K562 (cell line): ENCODE results near the gene MFAP2. TPM values are rescaled to one million over a fixed set of nuclear protein-coding genes. Genes with fewer than 3 reads are reported as not detected.

Experiments used
- ARHGAP35 ChIP-seq: fragments of 450-650 bp; IDR thresholded peaks from 2 replicates; pipeline ENCODE4 v1.6.1; 2018; ENCODE audit not compliant: partially characterized antibody
- BCOR ChIP-seq: fragments of 450-650 bp; IDR thresholded peaks from 2 replicates; pipeline ENCODE4 v1.6.1; 2016
- DACH1 ChIP-seq: fragments of 450-650 bp; IDR thresholded peaks from 2 replicates; pipeline ENCODE4 v1.6.1; 2018; ENCODE audit not compliant: partially characterized antibody
- FOXO4 ChIP-seq: fragments of 450-650 bp; formaldehyde crosslinking; IDR thresholded peaks from 2 replicates; pipeline ENCODE4 v1.4.0; 2020; ENCODE audit warnings: mild to moderate bottlenecking, moderate library complexity
- FUS ChIP-seq: fragments of 200-400 bp; formaldehyde crosslinking; optimal IDR thresholded peaks from 2 replicates; pipeline ENCODE3; 2017; ENCODE audit warnings: low read depth, low read length
- GTF2F1 ChIP-seq: IDR thresholded peaks from 2 replicates; pipeline ENCODE4 v1.6.1; 2011; ENCODE audit warnings: low read depth, low read length, improper control_type of control experiment
- GTF3C2 ChIP-seq: IDR thresholded peaks from 3 replicates; pipeline ENCODE4 v1.6.1; 2011; ENCODE audit warnings: borderline replicate concordance, mild to moderate bottlenecking, moderate library complexity; ENCODE audit not compliant: insufficient read length; ENCODE audit errors: extremely low read depth
- IRF2 ChIP-seq: sonication (generic); formaldehyde crosslinking; IDR thresholded peaks from 2 replicates; pipeline ENCODE4 v1.8.1; 2022; ENCODE audit warnings: mild to moderate bottlenecking, missing genetic modification reagents
- JUNB ChIP-seq: fragments of 450-650 bp; formaldehyde crosslinking; conservative IDR thresholded peaks from 2 replicates; pipeline ENCODE4 v1.4.0; 2020; ENCODE audit warnings: mild to moderate bottlenecking
- NELFE ChIP-seq: IDR thresholded peaks from 2 replicates; pipeline ENCODE4 v1.6.1; 2011; ENCODE audit warnings: mild to moderate bottlenecking; ENCODE audit not compliant: insufficient read depth, insufficient read length
- PPARD ChIP-seq: fragments of 250-450 bp; sonication (Bioruptor Pico); IDR thresholded peaks from 2 replicates; pipeline ENCODE4 v1.8.0; 2022; ENCODE audit warnings: inconsistent platforms, mild to moderate bottlenecking, moderate library complexity
- RCOR1 ChIP-seq, 2 experiments: IDR thresholded peaks; 2 replicates each; pipeline ENCODE4 v1.6.1; 2012; ENCODE audit warnings: low read depth in 2 of 2, low read length in 2 of 2, borderline replicate concordance in 1 of 2, improper control_type of control experiment in 1 of 2
- SP2 ChIP-seq: IDR thresholded peaks from 2 replicates; pipeline ENCODE4 v1.6.1; 2011; ENCODE audit warnings: mild to moderate bottlenecking, low read depth, low read length, moderate library complexity; ENCODE audit not compliant: poor library complexity, severe bottlenecking; ENCODE audit errors: extremely low read depth
- SPI1 ChIP-seq: IDR thresholded peaks from 2 replicates; pipeline ENCODE4 v1.6.1; 2011; ENCODE audit warnings: low read depth, low read length, control low read depth, borderline replicate concordance
- TBP ChIP-seq: optimal IDR thresholded peaks from 2 replicates; pipeline ENCODE3; 2011; ENCODE audit warnings: low read depth, low read length, improper control_type of control experiment
- TFAP4 ChIP-seq: sonication (generic); formaldehyde crosslinking; IDR thresholded peaks from 2 replicates; pipeline ENCODE4 v1.8.0; 2022; ENCODE audit warnings: missing genetic modification reagents, mild to moderate bottlenecking, moderate library complexity, borderline replicate concordance
- ZKSCAN3 ChIP-seq: fragments of 250-450 bp; sonication (Bioruptor Pico); IDR thresholded peaks from 2 replicates; pipeline ENCODE4 v1.4.0; 2020
- ZNF696 ChIP-seq: fragments of 250-450 bp; sonication (Bioruptor Pico); conservative IDR thresholded peaks from 2 replicates; pipeline ENCODE4 v1.4.0; 2020; ENCODE audit warnings: mild to moderate bottlenecking, moderate library complexity
- ZNF830 ChIP-seq: fragments of 250-450 bp; sonication (Bioruptor Pico); IDR thresholded peaks from 2 replicates; pipeline ENCODE4 v1.5.0; 2021; ENCODE audit warnings: mild to moderate bottlenecking
- polyA plus RNA-seq, 8 experiments: library from polyadenylated mRNA; depleted of rRNA in 4 of 8; stranded (reverse) in 5 of 8; unstranded in 3 of 8; fragments of >200 nt; fragmentation: Nextera tagmentation in 2 of 8; fragmentation: Illumina TruSeq in 1 of 8; extraction: Ambion mirVana in 2 of 8; extraction: Trizol in 1 of 8; gene quantifications; 2 replicates each; pipeline versions ENCODE4 v1.2.1 to v1.2.3, GENCODE V29; 2011 to 2014; ENCODE audit warnings: inconsistent platforms in 1 of 8, missing spikeins in 1 of 8
- total RNA-seq, 7 experiments: library from RNA; depleted of rRNA in 6 of 7; stranded (reverse); fragments of >200 nt in 6 of 7; fragmentation: Illumina TruSeq in 2 of 7; extraction: Trizol in 2 of 7; gene quantifications; 2 replicates each; pipeline versions ENCODE4 v1.2.1 to v1.2.3, GENCODE V29; 2011 to 2021; ENCODE audit warnings: low replicate concordance in 1 of 7

Gene MFAP2
- total and polyA plus RNA-seq, 9 of the 15 experiments (the other 6 are each of a cell fraction or from before 2014, with no cell fraction given) = not detected

GRCh38 chr1:16961297-16962133 is 18.9 kb downstream of the MFAP2 start (continued):
- 0 out of 4 replicates have a peak, but pooled peaks of 1 of the 2 experiments have one; percentile 49 for TF ChIP-seq RCOR1 (IDR thresholded peaks at IDR 0.05; ENCODE audit: borderline replicate concordance in 1 of 2, low read depth in 2 of 2, low read length in 2 of 2)
- TF ChIP-seq IRF2 = no peak
- no peak for TF ChIP-seq ARHGAP35
- TF ChIP-seq ZNF696 (CRISPR knock-in tag) = no peak
- no peak for TF ChIP-seq DACH1
- TF ChIP-seq NELFE = no peak
- TF ChIP-seq TBP = peak; percentile 73
- TF ChIP-seq GTF2F1 = no peak
- no peak for TF ChIP-seq ZNF830 (CRISPR knock-in tag)
- TF ChIP-seq FUS = no peak
- TF ChIP-seq GTF3C2 = no peak
- TF ChIP-seq SPI1 = 0 out of 2 replicates have a peak, but pooled peaks have one; percentile 28
- TF ChIP-seq JUNB = no peak
- no peak for TF ChIP-seq PPARD
- no peak for TF ChIP-seq ZKSCAN3 (CRISPR knock-in tag)
- TF ChIP-seq TFAP4 (CRISPR knock-in tag) = no peak
- TF ChIP-seq SP2 = no peak
- 0 out of 2 replicates have a peak, but pooled peaks have one; percentile 11 for TF ChIP-seq BCOR
- no peak for TF ChIP-seq FOXO4 (CRISPR knock-in tag)
